GM21529 (cell line): ENCODE results near the gene PPP1R13B.

Experiments
- ATAC-seq: cut with Tn5 transposase; IDR thresholded peaks from one replicate; pipeline ENCODE4 v1.9.1; 2021; ENCODE audit not compliant: unreplicated experiment

The PPP1R13B gene

DNA sequence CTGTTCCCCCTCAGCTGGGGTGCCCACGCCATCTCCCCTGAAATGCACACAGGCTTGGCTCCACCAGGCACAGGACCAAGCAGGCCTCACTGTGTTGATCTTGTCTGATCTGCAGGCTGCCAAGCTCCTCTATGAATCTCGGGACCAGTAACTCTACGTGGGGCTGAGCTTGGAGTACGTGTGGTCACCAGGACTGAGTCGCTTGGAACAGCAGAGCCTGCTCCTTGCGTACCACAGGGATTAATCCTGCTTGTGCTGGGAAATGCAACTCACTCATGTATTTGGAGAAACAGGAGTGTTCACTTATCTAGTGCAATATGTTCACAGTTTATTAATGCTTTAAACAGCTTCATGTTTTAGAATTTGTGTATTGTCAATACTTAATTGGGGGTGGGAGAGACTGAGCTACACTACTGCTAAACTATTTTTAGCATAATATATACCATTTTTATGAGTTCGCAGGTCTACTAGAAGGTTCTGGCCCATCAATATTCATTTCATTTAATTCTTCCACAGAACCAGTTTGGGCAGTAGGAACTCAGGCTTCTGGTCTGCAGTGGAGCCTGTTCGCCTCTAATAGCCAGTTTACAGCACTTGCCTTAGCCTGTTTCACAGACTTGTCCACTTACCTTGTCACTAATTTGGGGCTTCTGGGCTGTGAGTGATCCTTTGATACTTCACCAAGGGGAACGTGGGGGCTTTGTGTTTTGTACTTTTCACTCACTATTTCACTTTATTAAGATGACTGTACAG lies 114.3 kb downstream of the PPP1R13B start:
- ATAC-seq, result no peak

DNA sequence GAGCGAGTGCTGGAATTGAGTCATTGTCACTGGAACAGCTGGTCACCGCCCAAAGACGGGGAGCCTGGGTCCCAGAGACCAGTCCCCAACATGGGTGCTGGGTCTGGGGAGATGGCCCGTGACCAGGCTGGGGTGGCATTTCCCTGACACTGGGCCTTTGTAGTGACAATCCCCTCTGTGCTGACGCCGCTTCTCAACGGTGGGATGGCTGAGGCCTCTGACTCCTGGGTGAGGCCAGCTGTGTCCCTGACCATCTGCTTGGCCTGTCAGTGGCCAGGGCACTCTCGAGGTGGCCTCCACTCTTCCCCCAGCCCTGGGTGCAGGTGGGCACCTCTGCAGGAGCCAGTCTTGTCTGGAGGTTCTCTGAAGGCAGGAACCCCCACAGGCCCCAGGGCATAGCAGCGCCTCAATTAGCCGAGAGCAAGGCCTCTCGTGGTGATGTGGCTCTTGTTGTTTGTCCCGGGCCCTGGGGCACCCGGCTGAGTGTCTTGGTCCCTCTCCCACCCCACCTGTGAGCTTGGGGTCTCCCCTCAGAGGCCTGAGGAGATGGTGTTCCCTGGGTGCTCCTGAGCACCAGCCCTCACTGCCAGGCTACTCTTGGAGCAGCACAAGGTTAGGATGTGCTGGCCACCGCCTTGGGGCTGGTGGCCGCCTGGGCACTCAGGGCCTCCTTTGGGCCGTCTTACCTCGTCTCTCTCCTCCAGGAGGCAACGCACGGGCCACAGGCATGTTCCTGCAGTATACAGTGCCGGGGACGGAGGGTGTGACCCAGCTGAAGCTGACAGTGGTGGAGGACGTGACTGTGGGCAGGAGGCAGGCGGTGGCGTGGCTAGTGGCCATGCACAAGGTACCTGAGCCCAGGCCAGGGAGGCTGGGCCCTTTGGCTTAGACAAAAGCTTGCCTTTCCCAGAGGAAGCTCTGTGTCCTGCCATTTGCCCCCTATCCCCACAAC lies 115.2 kb downstream of the PPP1R13B start:
- no peak for ATAC-seq

DNA sequence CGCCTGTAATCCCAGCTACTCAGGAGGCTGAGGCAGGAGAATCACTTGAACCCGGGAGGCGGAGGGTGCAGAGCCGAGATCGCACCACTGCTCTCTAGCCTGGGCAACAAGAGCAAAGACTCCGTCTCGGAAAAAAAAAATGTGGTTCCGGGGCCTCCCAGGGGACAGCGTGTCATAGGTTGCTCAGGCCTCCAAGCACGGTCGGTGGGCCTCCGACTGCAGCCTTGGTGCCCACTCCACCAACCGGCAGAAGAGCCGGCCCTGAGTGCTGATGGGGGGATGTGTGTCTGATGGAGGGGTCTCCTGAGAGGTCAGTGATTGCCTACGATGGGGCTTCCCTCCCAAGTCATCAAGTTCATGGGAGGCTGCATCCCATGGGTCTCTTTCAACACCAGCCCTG lies 115.9 kb downstream of the PPP1R13B start:
- ATAC-seq, result no peak

DNA sequence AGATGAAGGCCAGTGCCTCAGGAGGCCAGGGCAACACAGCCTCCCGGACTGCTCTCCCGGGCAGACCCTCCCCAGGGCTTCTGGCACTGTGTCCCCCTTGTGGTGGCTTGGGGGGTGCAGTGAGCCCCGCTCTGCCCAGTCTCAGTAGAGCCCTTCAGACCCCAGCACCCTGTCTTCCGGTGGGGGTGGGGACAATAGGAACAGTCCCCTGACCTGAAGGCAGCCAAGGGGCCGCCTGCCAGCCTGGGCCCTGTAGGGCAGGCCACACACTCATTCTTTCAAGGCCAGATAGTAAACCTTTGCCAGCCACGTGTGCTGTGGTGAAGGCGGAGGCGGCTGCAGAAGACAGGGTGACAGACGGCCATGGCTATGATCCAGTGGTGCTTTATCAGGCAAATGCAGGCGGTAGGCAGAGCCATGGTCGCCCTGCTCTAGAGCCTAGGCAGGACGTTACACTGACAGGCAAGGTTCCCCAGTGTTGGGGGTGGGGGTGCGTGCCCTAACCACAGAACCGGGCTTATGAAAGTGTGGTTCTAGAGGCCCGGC lies 116.8 kb downstream of the PPP1R13B start:
- no peak for ATAC-seq

DNA sequence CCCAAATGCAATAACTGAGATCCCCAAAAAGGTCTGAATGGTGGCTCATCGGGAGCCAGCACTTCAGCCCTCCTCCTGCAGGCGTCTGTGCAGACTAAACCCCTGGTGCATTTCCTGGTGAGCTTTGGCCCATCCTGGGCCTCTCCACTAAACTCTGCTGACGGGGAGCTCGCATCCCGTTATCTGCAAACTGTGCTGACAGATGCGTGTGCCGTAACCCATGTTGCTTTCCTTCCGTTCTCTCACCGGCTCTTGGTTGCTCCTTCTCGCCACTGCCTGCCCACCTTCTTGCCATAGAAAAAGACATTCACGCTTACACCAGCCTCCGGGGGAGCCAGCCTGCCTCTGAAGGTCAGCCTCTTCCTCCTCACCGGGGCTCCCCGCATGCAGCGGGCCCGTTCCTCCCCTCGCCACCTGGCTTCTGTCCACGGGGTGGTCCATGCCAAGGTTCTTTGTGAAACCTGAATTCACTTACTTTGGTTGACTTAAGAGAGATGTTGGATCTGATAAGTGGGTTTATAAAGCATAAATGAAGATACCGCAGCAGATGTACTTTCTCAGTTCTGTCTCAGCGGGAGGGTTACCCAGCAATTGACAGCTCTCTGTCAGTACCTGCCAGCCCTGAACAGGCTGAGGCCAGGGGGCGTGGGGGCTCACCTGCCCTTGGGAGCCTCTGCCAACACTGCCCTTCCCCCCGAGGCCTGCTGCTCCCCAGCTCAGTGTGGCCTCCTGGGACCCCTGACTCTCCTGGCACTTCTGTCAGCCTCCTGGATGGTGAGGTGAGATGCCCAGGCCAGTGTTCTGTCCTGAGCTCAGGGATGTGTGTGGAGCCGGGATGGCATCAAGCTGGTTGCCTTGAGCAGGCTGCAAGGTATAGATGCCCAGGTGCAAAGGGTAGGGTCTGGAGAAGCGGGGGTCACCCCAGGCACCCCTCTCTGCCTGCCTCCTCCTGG lies 117.6 kb downstream of the PPP1R13B start:
- no peak for ATAC-seq

DNA sequence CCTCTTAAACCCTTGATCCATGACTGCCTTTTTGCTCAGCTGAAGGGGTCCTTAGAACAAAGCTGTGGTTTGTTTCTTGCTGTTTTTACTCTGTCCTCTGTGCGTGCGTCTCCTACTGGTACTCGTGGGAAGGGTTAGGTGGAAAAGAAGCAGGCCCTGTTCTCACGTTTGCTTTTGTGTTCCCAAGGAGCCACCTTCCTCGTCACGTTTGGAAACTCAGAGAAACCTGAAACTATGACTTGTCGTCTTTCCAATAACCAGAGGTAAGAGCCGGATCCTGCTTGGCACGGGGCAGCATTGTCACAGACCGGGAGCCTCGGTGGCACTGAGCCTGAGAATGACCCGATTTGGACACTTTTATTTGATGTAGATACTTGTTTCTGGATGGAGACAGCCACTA lies 118.7 kb downstream of the PPP1R13B start:
- no peak for ATAC-seq

DNA sequence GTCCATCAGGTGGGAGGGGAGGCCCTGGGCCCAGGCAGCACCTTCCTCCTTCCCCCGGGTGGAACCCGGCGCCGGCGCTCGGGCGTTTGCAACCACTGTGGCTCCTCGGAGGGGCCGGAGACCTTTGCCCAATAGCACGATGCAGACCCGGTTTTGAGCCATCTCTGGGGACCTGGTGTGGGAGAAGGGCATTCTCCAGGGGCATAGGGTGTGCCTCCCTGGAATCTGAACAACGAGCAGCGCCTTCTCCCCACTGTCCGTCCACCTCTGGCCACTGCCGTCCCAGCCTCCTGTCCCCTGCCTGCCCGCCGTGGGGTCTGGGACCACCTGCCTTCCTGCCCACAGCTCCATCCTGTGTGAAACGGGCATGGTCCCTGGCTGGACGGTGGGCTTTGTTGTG lies 119.2 kb downstream of the PPP1R13B start:
- no peak for ATAC-seq

DNA sequence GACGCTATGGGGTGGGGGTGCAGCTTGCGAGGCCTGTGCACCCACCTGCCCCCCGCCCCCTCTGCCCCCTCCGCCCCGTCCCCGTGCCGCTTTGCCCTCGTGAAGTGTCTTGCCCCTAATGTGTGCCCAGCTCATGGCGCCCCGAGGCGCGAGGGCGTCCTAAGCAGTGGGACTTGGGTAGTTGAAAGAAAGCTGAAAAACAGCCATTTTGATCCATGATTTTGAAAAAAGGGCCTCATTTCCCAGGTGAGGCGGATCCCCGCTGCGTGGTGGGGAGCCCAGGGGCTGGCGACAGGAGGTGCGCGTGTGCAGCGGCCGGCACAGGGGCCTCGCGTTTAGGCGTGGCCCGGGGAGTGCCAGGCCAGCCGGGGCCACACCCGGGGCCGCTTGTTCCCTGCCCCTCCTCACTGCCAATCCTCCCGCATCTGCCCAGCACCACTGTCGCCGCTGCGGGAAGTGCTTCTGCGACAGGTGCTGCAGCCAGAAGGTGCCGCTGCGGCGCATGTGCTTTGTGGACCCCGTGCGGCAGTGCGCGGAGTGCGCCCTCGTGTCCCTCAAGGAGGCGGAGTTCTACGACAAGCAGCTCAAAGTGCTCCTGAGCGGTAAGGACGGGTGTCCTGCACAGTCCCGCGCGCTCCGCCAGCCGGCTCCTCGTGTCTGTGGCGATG lies 119.9 kb downstream of the PPP1R13B start:
- ATAC-seq, result no peak

DNA sequence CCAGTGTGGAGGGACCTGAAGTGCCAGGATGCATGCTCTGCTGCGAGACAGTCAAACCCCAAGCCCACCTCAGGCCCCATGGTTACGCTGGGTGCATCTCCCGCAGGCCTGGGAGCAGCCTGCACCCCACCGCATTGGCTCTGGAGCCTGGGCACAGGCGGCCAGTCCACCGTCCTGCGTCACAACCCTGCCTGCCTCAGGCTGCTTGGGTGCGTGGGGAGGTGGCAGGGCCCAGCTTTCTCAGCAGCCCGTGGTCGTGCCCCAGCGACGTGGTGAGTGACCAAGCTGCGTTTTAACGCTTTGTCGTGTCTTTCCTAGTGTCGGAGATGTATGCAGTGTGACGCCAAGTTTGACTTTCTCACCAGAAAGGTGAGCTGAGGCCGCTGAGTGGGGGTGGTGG lies 120.9 kb downstream of the PPP1R13B start:
- ATAC-seq, result no peak

DNA sequence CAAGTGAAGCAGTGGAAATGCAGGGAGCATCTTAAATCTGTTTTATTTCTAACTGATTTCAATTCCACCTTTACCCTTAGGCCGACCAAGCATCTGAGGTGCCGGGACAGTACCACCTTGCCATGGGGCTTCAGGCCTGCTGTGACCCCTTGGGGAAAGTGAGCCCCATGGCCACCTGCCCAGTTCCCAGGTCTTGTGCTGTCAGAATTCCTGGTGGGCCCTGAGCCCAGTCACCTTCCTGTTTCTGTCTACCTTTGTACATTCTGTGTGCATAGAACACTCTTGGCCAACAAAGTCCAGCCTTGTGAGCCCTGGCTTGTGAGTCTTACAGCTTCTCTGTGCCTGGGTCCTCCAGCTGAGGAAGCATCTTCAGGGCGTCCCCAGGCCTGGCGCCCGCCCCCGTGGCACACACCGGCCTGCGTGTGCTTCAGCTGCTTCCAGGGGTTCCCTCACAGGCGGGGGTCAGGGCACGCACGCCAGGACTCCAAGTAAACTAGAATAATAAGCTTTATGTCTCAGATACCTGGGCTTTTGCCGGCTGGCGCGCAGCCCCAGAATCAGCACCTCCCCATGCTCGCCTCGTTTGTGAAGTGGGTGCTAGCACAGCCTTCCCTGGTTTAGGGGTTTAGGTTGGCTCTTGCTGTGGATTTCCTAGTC lies 121.5 kb downstream of the PPP1R13B start:
- ATAC-seq, result no peak

DNA sequence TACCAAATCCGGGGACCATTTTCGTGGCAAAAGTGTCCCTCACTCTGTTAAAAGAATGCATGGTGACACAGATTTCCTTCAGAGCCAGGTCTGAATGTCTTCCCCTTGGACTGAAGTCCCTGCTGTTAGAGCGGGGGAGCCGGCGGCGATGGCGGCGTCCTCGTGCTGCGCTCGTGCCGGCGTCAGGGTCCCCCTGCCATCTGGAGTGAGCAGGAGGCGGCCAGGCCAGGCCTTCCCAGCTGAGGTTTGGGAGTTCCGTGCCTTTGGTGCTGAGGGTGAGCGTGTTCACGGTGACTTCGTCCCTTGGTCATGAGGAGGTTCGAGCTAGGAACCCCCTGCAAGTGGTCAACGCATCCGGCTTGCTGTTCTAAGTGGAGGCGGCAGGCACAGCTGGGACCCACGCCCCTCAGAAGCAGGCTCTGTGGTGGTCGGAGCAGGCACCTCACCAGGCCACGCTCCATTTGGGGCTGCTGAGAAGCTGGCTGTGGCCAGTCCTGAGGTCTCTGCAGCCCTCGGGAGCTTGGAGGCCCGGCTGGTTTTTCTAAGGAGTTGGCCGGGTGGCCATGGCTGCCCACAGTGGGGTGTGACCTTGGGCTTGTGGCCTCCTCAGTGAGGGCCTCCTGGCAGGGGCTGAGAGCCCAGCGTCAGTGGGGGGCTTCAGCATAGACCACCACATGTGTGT lies 122.2 kb downstream of the PPP1R13B start:
- no peak for ATAC-seq

DNA sequence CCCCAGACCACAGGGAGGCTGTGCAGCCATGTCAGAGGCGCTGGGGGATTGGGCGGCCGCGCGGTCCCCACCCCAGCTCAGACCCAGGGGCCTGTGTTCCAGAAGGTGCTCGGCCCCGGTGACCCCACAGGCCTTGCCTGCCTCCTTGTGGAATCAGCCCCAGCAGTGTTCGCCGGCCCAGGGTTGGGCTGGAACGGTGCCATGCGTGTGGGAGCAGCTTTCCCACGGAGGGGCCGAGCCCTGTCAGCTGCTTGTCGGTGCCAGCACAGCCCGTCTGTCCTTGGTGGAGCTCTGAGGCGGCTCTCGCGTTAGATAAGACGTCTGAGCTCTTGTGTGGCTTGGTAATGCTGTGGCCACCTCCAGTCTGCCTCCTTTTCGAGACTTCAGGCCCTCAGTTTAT lies 123.3 kb downstream of the PPP1R13B start:
- no peak for ATAC-seq

DNA sequence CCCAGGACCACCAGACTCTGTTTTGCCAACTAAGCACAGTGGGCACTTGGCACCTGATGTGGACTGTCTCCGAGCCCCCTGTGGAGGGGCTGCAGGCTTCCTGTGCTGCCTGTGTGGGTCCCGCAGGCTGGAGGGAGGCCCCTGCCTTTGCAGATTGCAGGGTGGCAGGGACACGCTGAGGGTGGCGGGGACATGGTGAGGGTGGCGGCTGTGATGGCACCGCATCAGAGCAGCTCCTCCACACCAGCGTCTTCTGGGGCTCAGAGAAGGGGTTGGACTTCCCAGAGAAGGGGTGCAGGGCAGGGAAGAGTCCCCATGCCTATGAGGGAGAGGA lies 123.7 kb downstream of the PPP1R13B start:
- no peak for ATAC-seq

DNA sequence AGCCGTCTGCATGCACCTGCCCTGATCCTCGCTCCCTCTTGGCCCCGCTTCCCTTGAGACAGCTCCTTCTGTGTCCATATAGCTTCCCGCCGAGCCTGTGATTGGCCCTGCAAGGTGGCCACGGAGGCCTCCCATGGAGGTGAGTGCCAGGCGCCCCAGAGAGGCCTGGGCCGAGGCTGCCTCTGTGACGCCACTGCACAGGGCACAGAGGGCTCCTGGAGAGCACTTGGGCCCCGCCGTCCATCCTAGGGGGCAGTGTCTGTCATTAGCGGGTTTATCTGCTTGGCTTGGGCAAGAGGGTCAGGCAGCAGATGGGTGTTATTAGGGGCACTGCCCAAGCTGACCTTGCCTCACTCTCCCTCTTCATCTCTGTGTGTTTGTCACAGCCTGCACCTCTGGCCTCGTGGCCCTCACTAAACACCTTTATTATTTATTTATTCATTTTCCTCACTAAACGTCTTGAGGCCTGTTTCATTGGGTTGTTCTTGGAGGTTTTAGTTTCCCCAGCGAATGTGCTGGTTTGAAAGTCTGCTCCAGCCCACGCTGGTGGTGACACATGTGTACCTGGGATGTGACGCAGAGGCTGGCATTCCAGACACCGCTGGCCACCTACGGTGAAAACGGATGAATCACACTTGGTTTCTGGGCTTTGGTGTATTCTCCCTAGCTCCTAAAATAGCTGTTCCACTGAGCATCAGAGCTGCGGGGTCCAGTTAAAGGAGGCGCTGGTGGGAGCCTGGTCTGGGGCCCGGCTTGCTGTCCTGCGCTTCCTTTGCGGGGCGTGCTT lies 125.8 kb downstream of the PPP1R13B start:
- ATAC-seq, result no peak

DNA sequence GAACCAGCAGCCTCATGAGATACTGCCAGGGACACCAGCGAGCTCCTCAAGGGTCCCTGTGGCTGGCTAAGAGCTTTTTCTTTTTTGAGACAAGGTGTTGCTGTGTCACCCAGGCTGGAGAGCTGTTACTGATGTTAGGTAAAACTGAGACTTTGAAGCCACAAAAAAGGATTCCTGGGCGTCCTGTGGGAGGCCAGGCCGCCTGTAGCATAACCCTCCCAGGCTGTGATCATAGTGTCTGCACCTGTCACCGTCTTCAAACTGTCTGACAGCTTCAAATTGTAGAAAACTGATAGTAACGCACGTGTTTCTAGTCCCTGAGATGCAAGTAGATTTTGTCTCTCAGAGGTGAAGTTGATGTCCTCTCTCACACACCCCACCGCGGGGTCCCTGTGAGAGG lies 127.6 kb downstream of the PPP1R13B start:
- ATAC-seq, result no peak

DNA sequence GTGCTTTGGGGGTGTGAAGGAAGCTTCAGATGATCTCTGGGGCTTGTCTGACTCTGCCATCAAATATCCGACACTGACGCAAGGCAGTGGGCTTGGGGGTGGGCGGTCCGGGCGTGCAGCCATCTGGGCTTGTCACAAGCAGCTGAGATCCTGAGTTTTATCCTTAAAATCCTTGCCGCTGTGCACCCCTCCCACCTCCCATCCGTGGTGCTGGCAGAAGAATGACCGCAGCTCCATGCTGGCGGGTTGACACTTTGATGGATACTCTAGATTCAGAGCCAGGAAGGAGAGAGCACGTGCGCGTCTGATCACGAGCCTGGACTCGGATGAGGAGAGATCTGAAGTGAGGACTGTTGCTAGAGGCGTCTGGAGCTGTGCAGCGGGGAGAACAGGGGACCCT lies 128.8 kb downstream of the PPP1R13B start:
- ATAC-seq, result no peak

DNA sequence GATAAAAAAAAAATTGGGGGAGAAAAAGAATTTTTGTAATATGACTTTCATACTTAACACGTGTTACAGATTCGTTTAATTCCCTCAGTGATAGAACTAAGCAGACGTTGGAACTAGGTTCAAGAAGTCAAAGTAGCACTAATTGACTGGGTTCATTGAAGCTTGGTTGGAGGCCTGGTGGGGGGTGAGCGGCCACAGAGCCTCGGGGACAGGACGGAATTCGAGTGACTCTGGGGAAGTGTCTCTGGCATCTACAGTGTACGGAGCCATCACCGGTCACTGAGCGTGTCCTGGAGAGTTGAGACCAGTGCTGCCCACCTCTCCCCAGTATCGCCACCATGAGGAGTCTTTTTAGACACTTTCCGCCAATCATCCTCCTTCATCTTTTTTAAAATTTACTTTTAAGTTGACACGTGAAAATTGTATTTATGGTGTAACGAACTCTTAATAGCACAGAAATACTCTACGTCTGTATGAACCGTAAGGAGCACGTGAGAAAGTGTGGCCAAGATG lies 130.4 kb downstream of the PPP1R13B start:
- no peak for ATAC-seq

DNA sequence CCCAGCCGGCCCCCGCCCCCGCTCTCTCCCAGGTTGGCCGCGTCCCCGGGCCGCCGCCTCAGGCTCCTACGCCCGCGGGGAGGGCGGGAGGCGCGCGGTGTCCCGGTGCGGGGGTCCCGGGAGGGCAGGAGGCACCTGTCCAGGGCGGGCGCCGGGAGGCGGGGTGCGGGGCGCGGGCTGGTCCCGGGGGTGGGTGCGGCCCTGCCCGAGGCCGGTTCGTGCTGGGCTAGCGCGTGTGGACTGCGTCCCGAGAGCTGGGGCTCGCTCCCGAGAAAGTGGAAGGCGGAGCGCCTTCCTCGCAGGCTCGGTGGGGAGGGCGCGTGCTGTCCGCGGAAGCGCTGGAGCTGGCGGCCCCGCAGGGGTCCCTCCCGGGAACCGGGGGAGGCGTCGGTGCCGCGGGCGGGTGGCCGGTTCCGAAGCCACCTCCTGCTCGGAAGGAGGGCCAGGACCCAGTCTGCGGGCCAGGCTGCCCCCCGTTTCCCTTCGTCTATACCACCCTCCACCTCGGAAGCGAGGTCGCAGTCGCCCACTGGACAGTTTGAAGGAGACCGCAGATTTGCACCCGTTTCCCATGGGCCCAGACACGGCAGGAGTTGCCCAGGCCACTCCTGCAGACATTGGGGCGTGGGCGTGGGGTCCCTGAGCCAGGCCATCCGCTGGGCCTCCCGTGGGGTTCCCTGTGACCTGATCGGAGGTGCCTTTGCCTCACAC lies 131.1 kb downstream of the PPP1R13B start:
- peak; percentile 6 for ATAC-seq
